CD14-positive monocyte (primary cell): Measurements from ENCODE around the gene CFAP299. TPM values are rescaled to one million over a fixed set of nuclear protein-coding genes. Genes with fewer than 3 reads are reported as not detected.

Source experiments
- DNase-seq, 3 donors: peaks; one replicate each; pipeline ENCODE4 v3.0.0-alpha.2; 2011 to 2022
- H2AFZ ChIP-seq: 2 replicates; pipeline ENCODE4 v1.6.0; 2012; ENCODE audit warnings: mild to moderate bottlenecking, low read depth, low read length, inconsistent platforms; ENCODE audit not compliant: insufficient read depth, poor library complexity, severe bottlenecking
- H3K27ac ChIP-seq, 2 donors: 1 replicate in 1 of 2; 2 replicates in 1 of 2; pipeline ENCODE4 v1.5.1; 2012 to 2013; ENCODE audit warnings: low read length in 2 of 2, control low read depth in 1 of 2, inconsistent platforms in 1 of 2, low read depth in 1 of 2, mild to moderate bottlenecking in 1 of 2
- H3K27me3 ChIP-seq, 2 donors: one replicate each; pipeline versions ENCODE4 v1.6.0 to v1.6.1; 2011 to 2013; ENCODE audit warnings: low read length in 2 of 2; ENCODE audit not compliant: control insufficient read depth in 2 of 2, insufficient read depth in 2 of 2
- H3K36me3 ChIP-seq, 2 donors: replicated peaks in 1 of 2; 1 replicate in 1 of 2; 2 replicates in 1 of 2; pipeline versions ENCODE4 v1.5.1 to v1.6.1; 2012 to 2013; ENCODE audit warnings: low read length in 2 of 2, control low read depth in 1 of 2, inconsistent platforms in 1 of 2, mild to moderate bottlenecking in 1 of 2; ENCODE audit not compliant: insufficient read depth in 2 of 2, control insufficient read depth in 1 of 2
- H3K4me1 ChIP-seq, 2 donors: 1 replicate in 1 of 2; 2 replicates in 1 of 2; pipeline versions ENCODE4 v1.5.1 to v1.6.1; 2012 to 2013; ENCODE audit warnings: low read length in 2 of 2, control low read depth in 1 of 2, inconsistent platforms in 1 of 2, mild to moderate bottlenecking in 1 of 2, moderate library complexity in 1 of 2; ENCODE audit not compliant: insufficient read depth in 2 of 2, control insufficient read depth in 1 of 2
- H3K4me2 ChIP-seq: replicated peaks from 2 replicates; pipeline ENCODE3; 2012; ENCODE audit warnings: low read length, moderate library complexity, mild to moderate bottlenecking; ENCODE audit not compliant: poor library complexity, severe bottlenecking; ENCODE audit errors: extremely low read depth
- H3K4me3 ChIP-seq, 3 experiments: fragments of 200-600 bp in 1 of 3; sonication (generic) in 1 of 3; replicated peaks in 1 of 3; 1 replicate in 2 of 3; 2 replicates in 1 of 3; pipeline ENCODE4 v1.5.1; 2011 to 2013; ENCODE audit warnings: low read length in 3 of 3, mild to moderate bottlenecking in 3 of 3, control low read depth in 2 of 3, low read depth in 2 of 3, inconsistent platforms in 1 of 3, moderate library complexity in 1 of 3
- H3K79me2 ChIP-seq: 2 replicates; pipeline ENCODE4 v1.6.0; 2012; ENCODE audit warnings: mild to moderate bottlenecking, control low read depth, inconsistent platforms, low read length, moderate library complexity; ENCODE audit not compliant: insufficient read depth
- H3K9ac ChIP-seq: 2 replicates; pipeline ENCODE4 v1.6.0; 2017; ENCODE audit warnings: low read length, mild to moderate bottlenecking; ENCODE audit not compliant: insufficient read depth, poor library complexity, severe bottlenecking
- H3K9me3 ChIP-seq, 2 donors: replicated peaks in 1 of 2; 1 replicate in 1 of 2; 2 replicates in 1 of 2; pipeline versions ENCODE4 v1.5.1 to v1.6.1; 2012 to 2013; ENCODE audit warnings: low read length in 2 of 2, control low read depth in 1 of 2; ENCODE audit not compliant: control insufficient read depth in 1 of 2, insufficient read depth in 1 of 2
- H4K20me1 ChIP-seq: 2 replicates; pipeline ENCODE4 v1.6.0; 2012; ENCODE audit warnings: mild to moderate bottlenecking, low read length, control low read depth, moderate library complexity; ENCODE audit not compliant: insufficient read depth
- H3K27ac Mint-ChIP-seq, 7 donors: one replicate each; pipeline ENCODE4 v1.8.0; 2020; ENCODE audit warnings: mild to moderate bottlenecking in 7 of 7, mixed read lengths in 7 of 7, moderate library complexity in 6 of 7, inconsistent platforms in 2 of 7
- H3K27me3 Mint-ChIP-seq, 3 donors: one replicate each; pipeline ENCODE4 v1.8.0; 2021 to 2022; ENCODE audit warnings: low read depth in 3 of 3, mild to moderate bottlenecking in 3 of 3, mixed read lengths in 3 of 3, moderate library complexity in 3 of 3, inconsistent platforms in 1 of 3
- H3K36me3 Mint-ChIP-seq, 2 donors: one replicate each; pipeline ENCODE4 v1.8.0; 2020; ENCODE audit warnings: mixed read lengths in 2 of 2, inconsistent platforms in 1 of 2, mild to moderate bottlenecking in 1 of 2
- H3K4me1 Mint-ChIP-seq: one replicate; pipeline ENCODE4 v1.8.0; 2020; ENCODE audit warnings: mild to moderate bottlenecking, mixed read lengths
- H3K4me3 Mint-ChIP-seq, 2 donors: one replicate each; pipeline ENCODE4 v1.8.0; 2020; ENCODE audit warnings: mild to moderate bottlenecking in 2 of 2, mixed read lengths in 2 of 2, moderate library complexity in 1 of 2
- H3K9me3 Mint-ChIP-seq, 7 donors: one replicate each; pipeline ENCODE4 v1.8.0; 2020 to 2022; ENCODE audit warnings: mixed read lengths in 7 of 7, mild to moderate bottlenecking in 6 of 7, moderate library complexity in 6 of 7, inconsistent platforms in 2 of 7
- WGBS: methylation state at CpG from one replicate; pipeline ENCODE4 v1.1.5; 2013; ENCODE audit warnings: missing lambda C conversion rate; ENCODE audit not compliant: insufficient coverage; 5-methylcytosine and 5-hydroxymethylcytosine counted together
- intact Hi-C, 2 donors: fragments of 100-400 bp; cut with micrococcal nuclease; formaldehyde crosslinking; loops; one replicate each; pipeline versions ENCODE4 v1.15.0 to v1.15.1; 2023
- polyA plus RNA-seq, 3 donors: library from polyadenylated mRNA; depleted of rRNA in 1 of 3; unstranded in 2 of 3; stranded (reverse) in 1 of 3; fragments of 300-500 nt in 2 of 3; fragments of >200 nt in 1 of 3; fragmentation: Illumina TruSeq in 2 of 3; gene quantifications; 1 replicate in 2 of 3; 2 replicates in 1 of 3; pipeline ENCODE4 v1.2.3, GENCODE V29; 2012 to 2021
- TF ChIP-seq, protein P1 (sequence below): fragments of 200-600 bp; IDR thresholded peaks from one replicate; pipeline ENCODE4 v1.8.0; 2022; ENCODE audit warnings: antibody characterized with exemption, mild to moderate bottlenecking

The CFAP299 gene
- polyA plus RNA-seq, 3 donors, result not detected

DNA sequence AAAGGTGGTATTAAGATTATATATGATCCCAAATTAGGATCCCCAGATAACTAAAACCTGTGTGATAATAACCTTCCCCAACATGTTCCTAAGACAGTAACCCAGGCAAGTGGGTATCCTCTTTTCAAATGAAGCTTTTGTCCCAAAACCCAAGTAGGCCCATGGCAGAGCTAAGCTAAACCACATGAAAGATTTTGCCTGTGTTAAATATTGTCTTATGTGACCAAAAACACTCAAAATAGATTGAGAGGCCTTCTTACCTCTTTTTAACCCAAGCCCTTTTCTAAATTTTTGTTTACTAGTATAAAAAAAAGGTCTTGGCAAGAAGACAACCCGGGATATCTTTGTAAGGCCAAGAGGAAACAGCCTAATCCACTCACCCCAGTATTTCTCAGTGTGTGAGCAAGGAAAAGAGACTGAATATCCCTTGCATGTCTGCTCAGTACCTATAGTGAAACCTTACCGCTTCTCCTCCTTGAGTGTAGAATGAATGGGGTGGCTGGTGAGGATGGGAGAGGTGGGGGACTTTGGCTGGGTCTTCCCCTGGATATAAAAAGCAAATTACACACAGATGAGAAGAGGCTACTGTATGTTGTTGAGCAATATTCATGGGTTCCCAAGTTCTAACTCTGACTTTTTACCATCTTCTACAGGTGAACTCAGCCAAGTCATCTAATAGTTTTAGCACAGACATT lies 506.2 kb downstream of the CFAP299 start:
- Mint-ChIP-seq H3K4me3 (no peak overlapping the region), H3K36me3 (no peaks in the 10 kb centered on the region), H3K9me3 (peaks cover 0 to 15% (median 2%) of the 10 kb centered on the region in 7 donors), H3K27ac (no peak overlapping the region), H3K4me1 (no peaks in the 10 kb centered on the region), H3K27me3 (no peaks in the 10 kb centered on the region)
- Histone ChIP-seq H2AFZ (no peak overlapping the region), H3K79me2 (no peaks in the 10 kb centered on the region), H3K27ac (no peak overlapping the region), H3K9me3 (no peaks in the 10 kb centered on the region), H4K20me1 (no peaks in the 10 kb centered on the region), H3K4me3 (no peak overlapping the region), H3K27me3 (no peaks in the 10 kb centered on the region), H3K9ac (no peak overlapping the region), H3K4me2 (no peak overlapping the region), H3K36me3 (no peaks in the 10 kb centered on the region), H3K4me1 (no peaks in the 10 kb centered on the region)
- WGBS, result no CpG with 5 or more reads among the region's 2 CpGs
- intact Hi-C loops, result no loop called here
- TF ChIP-seq, protein P1, sequence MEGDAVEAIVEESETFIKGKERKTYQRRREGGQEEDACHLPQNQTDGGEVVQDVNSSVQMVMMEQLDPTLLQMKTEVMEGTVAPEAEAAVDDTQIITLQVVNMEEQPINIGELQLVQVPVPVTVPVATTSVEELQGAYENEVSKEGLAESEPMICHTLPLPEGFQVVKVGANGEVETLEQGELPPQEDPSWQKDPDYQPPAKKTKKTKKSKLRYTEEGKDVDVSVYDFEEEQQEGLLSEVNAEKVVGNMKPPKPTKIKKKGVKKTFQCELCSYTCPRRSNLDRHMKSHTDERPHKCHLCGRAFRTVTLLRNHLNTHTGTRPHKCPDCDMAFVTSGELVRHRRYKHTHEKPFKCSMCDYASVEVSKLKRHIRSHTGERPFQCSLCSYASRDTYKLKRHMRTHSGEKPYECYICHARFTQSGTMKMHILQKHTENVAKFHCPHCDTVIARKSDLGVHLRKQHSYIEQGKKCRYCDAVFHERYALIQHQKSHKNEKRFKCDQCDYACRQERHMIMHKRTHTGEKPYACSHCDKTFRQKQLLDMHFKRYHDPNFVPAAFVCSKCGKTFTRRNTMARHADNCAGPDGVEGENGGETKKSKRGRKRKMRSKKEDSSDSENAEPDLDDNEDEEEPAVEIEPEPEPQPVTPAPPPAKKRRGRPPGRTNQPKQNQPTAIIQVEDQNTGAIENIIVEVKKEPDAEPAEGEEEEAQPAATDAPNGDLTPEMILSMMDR, result no peak
- no peak for DNase-seq

DNA sequence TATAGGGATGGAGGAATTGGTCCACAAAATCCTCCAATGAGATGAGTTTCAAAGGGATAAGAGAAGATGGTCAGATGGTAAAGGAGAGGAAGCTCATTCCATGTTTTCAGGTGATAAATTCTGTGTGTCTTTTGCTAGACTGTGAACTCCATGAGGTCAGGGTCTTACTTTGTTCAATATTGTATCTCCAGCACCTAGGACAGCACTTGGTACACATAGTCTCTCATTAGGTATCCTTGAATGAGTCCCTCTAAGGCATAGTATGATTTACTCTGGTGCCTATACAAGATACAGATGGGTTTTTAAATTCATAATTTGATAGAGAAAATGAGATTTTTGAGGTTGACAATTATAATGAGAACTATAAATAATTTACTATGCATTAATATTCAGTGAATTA lies 510.7 kb downstream of the CFAP299 start:
- Mint-ChIP-seq H3K4me3 (no peak overlapping the region), H3K9me3 (peaks cover 0 to 20% (median 4%) of the 10 kb centered on the region in 7 donors), H3K27me3 (no peaks in the 10 kb centered on the region), H3K36me3 (no peaks in the 10 kb centered on the region), H3K4me1 (no peaks in the 10 kb centered on the region), H3K27ac (no peak overlapping the region)
- H3K4me2 ChIP-seq, result no peak overlapping the region
- H3K27me3 ChIP-seq, result no peaks in the 10 kb centered on the region
- no peaks in the 10 kb centered on the region for H3K79me2 ChIP-seq
- H3K9me3 ChIP-seq, result no peaks in the 10 kb centered on the region
- H2AFZ ChIP-seq, result no peak overlapping the region
- intact Hi-C loops, result no loop called here
- no peak overlapping the region for H3K4me3 ChIP-seq
- no peak overlapping the region for H3K27ac ChIP-seq
- TF ChIP-seq, protein P1, result no peak
- no peaks in the 10 kb centered on the region for H3K4me1 ChIP-seq
- no peak overlapping the region for H3K9ac ChIP-seq
- DNase-seq, result no peak
- no peaks in the 10 kb centered on the region for H4K20me1 ChIP-seq
- H3K36me3 ChIP-seq, result no peaks in the 10 kb centered on the region
